Measurements from ENCODE around the gene ZSWIM2. TPM values are rescaled to one million over a fixed set of nuclear protein-coding genes. Genes with fewer than 3 reads are reported as not detected.
"Not testable (repeated sequence)": the region's sequence is repeated elsewhere in the genome, so short reads cannot be mapped to it uniquely, and the experiment has no call there.

The ZSWIM2 gene
- total RNA-seq, 1 donor from 2014 or later, result not detected

DNA sequence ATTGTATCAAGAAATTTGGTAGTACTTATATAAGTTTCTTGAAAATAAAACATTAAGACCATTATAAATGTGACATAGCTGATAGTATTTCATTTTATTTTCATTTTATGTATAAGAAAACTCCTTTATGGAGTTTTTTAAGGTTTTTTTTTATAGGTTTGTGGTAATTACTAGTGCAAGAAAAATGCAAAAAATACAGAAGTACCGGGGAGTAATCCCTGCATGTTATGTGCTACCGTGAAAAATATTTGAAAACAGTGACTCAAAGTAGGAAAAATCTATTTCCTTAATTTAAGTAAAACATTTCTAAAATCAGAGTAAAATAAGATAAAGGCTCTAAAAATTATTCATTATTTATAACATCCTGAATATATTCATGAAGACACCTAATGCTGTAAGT is 21.6 kb downstream of the ZSWIM2 start:
- Mint-ChIP-seq H3K27ac (ENCODE audit: unreplicated experiment) (no peak overlapping the region), H3K27me3 (ENCODE audit: unreplicated experiment) (no peaks in the 10 kb centered on the region), H3K4me3 (ENCODE audit: unreplicated experiment) (no peak overlapping the region), H3K36me3 (ENCODE audit: unreplicated experiment) (no peaks in the 10 kb centered on the region), H3K4me1 (ENCODE audit: low read depth, unreplicated experiment) (no peaks in the 10 kb centered on the region), H3K9me3 (ENCODE audit: unreplicated experiment) (no peaks in the 10 kb centered on the region)
- TF ChIP-seq, protein P1, sequence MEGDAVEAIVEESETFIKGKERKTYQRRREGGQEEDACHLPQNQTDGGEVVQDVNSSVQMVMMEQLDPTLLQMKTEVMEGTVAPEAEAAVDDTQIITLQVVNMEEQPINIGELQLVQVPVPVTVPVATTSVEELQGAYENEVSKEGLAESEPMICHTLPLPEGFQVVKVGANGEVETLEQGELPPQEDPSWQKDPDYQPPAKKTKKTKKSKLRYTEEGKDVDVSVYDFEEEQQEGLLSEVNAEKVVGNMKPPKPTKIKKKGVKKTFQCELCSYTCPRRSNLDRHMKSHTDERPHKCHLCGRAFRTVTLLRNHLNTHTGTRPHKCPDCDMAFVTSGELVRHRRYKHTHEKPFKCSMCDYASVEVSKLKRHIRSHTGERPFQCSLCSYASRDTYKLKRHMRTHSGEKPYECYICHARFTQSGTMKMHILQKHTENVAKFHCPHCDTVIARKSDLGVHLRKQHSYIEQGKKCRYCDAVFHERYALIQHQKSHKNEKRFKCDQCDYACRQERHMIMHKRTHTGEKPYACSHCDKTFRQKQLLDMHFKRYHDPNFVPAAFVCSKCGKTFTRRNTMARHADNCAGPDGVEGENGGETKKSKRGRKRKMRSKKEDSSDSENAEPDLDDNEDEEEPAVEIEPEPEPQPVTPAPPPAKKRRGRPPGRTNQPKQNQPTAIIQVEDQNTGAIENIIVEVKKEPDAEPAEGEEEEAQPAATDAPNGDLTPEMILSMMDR (IDR thresholded peaks at IDR 0.05; ENCODE audit: partially characterized antibody, unreplicated experiment), result no peak
- no peak for DNase-seq

DNA sequence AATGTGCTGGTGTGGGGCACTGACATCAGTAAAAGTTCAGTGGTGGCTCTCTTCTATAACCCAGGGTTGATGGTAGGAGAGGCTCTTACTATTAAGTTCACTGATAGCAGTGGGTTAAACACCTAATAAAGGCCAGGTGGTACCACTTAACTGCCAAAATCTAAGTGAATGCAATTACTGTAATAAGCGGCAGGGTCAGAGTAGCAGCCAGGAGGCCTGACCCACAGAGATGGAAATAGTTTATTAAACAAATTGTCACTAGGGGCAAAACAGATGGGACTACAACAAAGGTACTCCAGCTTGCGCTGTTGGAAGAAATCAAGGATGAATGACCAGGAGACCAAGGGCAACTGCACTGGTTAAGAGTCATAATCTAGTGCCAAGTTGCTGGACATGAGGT is 26.6 kb downstream of the ZSWIM2 start:
- H3K9me3 Mint-ChIP-seq (ENCODE audit: unreplicated experiment), result no peaks in the 10 kb centered on the region
- H3K27me3 Mint-ChIP-seq (ENCODE audit: unreplicated experiment), result no peaks in the 10 kb centered on the region
- H3K36me3 Mint-ChIP-seq (ENCODE audit: unreplicated experiment), result no peaks in the 10 kb centered on the region
- no peak for DNase-seq
- H3K4me1 Mint-ChIP-seq (ENCODE audit: low read depth, unreplicated experiment), result no peaks in the 10 kb centered on the region
- no peak overlapping the region for H3K4me3 Mint-ChIP-seq (ENCODE audit: unreplicated experiment)
- H3K27ac Mint-ChIP-seq (ENCODE audit: unreplicated experiment), result no peak overlapping the region
- TF ChIP-seq, protein P1 (IDR thresholded peaks at IDR 0.05; ENCODE audit: partially characterized antibody, unreplicated experiment), result no peak

DNA sequence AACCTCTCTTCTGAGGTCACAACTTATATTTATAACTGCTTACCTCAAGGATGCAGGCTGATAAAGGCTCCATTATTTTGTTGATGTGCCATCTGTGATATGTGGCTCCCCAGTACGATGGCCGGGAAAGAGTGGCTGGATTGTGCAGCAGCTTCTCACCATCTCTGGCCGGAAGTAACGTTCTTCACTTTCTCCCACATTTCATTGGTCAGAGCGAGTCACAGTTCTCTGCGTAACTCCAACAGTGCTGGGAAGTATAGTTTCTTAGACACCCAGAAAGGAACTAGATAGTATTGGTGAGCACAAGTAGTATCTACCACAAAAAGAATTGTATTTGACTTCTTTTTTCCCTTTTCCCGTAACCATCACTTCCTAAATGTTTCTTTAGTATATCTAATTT is 28.7 kb downstream of the ZSWIM2 start:
- H3K36me3 Mint-ChIP-seq (ENCODE audit: unreplicated experiment), result peaks cover 5% of the 10 kb centered on the region
- no peaks in the 10 kb centered on the region for H3K9me3 Mint-ChIP-seq (ENCODE audit: unreplicated experiment)
- no peak overlapping the region for H3K4me3 Mint-ChIP-seq (ENCODE audit: unreplicated experiment)
- DNase-seq, result no peak
- TF ChIP-seq, protein P1 (IDR thresholded peaks at IDR 0.05; ENCODE audit: partially characterized antibody, unreplicated experiment), result no peak
- H3K27ac Mint-ChIP-seq (ENCODE audit: unreplicated experiment), result no peak overlapping the region
- H3K4me1 Mint-ChIP-seq (ENCODE audit: low read depth, unreplicated experiment), result no peaks in the 10 kb centered on the region
- H3K27me3 Mint-ChIP-seq (ENCODE audit: unreplicated experiment), result no peaks in the 10 kb centered on the region

DNA sequence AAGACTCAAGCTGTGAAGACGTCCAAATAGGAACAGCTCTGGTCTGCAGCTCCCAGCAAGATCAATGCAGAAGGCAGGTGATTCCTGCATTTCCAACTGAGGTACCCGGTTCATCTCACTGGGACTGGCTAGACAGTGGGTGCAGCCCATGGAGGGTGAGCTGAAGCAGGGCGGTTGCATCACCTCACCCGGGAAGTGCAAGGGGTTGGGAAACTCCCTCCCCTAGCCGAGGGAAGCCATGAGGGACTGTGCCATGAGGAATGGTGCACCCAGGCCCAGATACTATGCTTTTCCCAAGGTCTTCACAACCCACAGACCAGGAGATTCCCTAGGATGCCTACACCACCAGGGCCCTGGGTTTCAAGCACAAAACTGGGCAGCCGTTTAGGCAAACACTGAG is 37.2 kb downstream of the ZSWIM2 start:
- not testable (repeated sequence) for DNase-seq; H3K4me1 Mint-ChIP-seq (ENCODE audit: low read depth, unreplicated experiment); H3K36me3 Mint-ChIP-seq (ENCODE audit: unreplicated experiment); H3K27me3 Mint-ChIP-seq (ENCODE audit: unreplicated experiment); H3K4me3 Mint-ChIP-seq (ENCODE audit: unreplicated experiment); H3K27ac Mint-ChIP-seq (ENCODE audit: unreplicated experiment); H3K9me3 Mint-ChIP-seq (ENCODE audit: unreplicated experiment)

DNA sequence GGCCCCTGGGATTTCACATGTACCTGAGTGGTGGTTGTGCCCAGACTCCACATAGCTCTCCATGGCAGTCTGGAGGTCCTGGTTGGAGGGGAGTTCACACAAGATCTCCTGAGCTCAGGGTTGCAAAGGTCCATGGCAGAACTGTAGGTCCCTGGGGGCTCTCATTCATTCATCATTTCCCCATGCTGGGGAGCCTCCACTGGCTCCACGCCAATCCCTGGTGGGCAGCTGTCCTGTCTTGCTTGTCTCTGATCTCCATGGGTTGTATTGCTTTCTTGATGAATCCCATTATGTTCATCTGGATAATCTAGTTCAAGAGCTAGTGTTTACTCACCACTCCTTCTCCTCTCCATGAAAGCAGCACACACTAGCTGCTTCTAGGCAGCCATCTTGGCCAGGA is 42.4 kb downstream of the ZSWIM2 start:
- TF ChIP-seq, protein P1 (IDR thresholded peaks at IDR 0.05; ENCODE audit: partially characterized antibody, unreplicated experiment), result no peak
- DNase-seq, result no peak
- H3K4me1 Mint-ChIP-seq (ENCODE audit: low read depth, unreplicated experiment), result no peaks in the 10 kb centered on the region
- H3K9me3 Mint-ChIP-seq (ENCODE audit: unreplicated experiment), result peaks cover 10% of the 10 kb centered on the region
- peaks cover 4% of the 10 kb centered on the region for H3K27me3 Mint-ChIP-seq (ENCODE audit: unreplicated experiment)
- no peak overlapping the region for H3K4me3 Mint-ChIP-seq (ENCODE audit: unreplicated experiment)
- peaks cover 6% of the 10 kb centered on the region for H3K36me3 Mint-ChIP-seq (ENCODE audit: unreplicated experiment)
- no peak overlapping the region for H3K27ac Mint-ChIP-seq (ENCODE audit: unreplicated experiment)

DNA sequence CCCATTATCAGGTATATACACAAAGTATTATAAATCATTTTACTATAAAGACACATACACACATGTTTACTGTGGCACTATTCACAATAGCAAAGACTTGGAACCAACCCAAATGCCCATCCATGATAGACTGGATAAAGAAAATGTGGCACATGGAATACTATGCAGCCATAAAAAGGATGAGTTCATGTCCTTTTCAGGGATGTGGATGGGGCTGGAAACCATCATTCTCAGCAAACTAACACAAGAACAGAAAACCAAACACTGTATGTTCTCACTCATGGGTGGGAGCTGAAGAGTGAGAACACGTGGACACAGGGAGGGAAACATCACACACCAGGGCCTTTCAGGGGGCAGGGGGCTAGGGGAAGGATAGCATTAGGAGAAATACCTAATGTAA is 50.4 kb downstream of the ZSWIM2 start:
- H3K27me3 Mint-ChIP-seq (ENCODE audit: unreplicated experiment); H3K36me3 Mint-ChIP-seq (ENCODE audit: unreplicated experiment); H3K9me3 Mint-ChIP-seq (ENCODE audit: unreplicated experiment); H3K4me1 Mint-ChIP-seq (ENCODE audit: low read depth, unreplicated experiment); H3K27ac Mint-ChIP-seq (ENCODE audit: unreplicated experiment); DNase-seq; H3K4me3 Mint-ChIP-seq (ENCODE audit: unreplicated experiment): not testable (repeated sequence)
